ENCODE measurements around the gene CCNDBP1.
"Not testable (repeated sequence)": the region's sequence is repeated elsewhere in the genome, so short reads cannot be mapped to it uniquely, and the experiment has no call there.

Gene CCNDBP1, protein sequence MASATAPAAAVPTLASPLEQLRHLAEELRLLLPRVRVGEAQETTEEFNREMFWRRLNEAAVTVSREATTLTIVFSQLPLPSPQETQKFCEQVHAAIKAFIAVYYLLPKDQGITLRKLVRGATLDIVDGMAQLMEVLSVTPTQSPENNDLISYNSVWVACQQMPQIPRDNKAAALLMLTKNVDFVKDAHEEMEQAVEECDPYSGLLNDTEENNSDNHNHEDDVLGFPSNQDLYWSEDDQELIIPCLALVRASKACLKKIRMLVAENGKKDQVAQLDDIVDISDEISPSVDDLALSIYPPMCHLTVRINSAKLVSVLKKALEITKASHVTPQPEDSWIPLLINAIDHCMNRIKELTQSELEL

DNA sequence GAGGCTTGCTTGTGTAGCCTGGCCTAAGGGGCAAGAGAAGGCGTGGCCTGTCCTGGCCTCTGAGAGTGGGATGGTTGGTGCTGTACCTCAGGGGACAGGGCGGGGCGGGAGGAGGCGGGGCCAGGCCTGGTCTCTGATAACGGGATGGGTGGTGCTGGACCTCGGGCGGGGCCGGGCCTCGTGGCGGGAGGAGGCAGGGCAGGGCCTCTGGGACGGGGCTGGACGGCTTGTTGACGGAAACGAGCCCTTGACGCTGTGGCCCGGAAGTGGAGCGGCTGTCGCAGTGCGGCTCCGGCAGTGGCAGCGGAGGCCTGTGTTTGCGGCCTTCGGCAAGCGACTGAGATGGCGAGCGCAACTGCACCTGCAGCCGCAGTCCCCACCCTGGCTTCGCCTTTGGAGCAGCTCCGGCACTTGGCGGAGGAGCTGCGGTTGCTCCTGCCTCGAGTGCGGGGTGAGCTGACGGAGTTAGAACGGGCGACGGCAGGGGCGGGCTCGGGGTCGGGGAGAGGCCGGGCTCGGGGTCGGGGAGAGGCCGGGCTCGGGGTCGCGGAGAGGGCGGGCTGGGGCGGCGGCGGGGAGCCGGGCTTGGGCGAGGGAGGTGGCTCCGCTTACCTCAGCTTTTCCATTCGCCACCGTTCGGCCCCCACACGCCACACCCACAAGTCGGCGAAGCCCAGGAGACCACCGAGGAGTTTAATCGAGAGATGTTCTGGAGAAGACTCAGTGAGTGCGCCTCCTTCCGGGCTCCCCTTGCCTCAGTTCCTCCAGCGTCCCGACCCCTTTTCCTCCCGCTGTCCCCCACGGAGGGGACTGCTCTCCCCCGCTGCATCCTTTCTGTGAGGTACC lies at the start of gene CCNDBP1:
TSS of gene CCNDBP1 (plus strand) at position 247 of the 846 bp plus-strand sequence. CDS start at position 343, 96 bp downstream.
- DNase-seq (ENCODE audit: low read depth), result peak; percentile 68

DNA sequence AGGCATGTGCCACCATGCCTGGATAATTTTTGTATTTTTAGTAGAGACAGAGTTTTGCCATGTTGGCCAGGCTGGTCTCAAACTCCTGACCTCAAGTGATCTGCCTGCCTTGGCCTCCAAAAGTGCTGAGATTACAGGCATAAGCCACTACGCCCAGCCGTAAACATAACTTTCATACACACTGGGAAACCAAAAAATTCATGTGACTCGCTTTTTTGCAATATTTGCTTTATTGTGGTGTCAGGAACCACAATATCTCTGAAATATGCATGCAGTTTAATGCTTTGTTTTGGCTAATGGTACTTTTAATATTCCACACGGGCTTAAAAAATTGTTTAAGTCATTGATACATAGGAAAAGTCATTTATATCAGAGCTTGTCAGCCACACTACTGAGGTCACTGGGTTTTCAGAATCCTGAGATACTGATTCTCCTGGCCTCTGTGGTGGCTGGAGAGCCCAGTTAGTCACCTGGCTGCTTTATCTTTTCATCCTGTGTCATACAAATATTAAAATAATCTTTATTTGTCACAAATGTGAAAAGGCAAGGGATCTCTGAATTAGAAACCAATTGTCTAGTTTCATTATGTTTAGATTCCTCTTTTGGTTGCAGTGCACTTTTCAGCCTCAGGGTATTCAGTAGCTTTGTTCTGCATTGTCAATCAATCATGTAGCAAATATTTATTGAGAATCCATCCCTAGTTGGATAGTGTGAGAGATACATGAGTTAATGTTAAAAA lies 41.8 kb upstream of the CCNDBP1 start:
- DNase-seq (ENCODE audit: low read depth), result no peak

DNA sequence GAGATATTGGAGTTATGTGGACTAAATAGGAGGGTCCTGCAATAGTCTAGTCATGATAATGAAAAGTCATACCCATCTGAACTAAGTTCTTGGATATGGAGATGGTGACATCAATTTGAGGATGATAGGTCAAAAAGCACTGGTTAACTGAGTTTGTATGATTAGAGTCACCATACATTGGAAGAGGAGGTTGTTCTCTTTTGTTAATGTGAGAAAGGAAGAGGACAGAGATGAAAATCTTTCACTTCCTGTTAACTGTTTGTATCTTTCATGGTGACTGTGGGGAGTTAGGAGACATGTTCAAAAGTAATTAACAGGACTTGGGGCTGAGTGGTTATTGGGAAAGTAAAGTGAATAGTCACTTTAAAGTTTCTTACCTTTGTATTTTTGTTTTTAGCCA lies 40.7 kb upstream of the CCNDBP1 start:
- DNase-seq (ENCODE audit: low read depth), result no peak

DNA sequence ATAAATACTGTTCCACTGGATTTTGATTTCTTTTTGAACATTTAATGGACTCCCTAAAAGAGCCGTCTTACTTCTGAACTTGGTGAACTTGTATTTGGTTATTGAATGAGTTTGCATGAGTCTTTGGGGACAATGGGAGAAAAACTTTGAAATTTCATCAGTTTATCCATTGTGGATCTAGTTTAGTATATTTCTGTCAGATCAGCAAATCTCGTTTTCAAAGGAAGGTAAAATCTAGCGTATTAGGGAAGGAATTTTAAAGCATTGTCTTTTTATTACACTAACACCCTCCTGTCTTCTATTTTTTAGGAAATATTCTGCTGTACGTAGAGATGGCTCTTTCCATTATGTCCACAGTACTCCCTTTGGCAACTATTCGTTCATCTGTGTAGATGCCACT lies 39.0 kb upstream of the CCNDBP1 start:
- DNase-seq (ENCODE audit: low read depth), result no peak

DNA sequence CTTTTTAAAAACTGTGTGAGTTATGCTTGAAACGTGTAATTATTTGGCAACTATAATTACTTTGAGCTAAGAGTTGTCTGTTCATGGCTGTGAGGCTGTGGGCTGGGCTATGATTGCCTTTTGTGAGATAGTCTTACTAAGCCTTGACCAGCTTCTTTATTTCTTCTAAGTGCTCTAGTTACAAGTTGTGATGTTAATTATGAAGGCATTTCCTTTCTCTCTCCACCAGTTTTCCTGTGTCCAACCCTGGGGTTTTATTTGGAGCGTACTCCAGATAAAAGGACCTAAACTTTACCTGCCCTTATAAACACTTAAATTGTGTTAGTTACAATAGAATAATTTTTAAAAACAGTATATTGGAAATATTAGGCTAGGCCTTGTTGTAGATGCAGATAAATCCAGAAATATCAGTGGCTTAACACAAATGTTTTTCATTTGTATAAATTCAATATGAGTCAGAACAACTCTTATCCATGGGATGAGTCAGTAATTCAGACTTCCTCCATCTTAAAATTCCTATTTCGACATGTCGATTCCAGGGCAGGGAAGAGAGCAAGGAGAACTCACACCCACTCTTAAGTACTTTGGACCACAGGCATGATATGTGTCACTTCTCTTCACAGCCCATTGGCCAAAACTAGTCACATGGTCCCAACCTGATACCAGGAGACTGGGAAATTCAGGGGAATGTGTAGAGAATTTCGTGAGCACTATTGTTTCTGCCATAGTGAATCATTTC lies 34.8 kb upstream of the CCNDBP1 start:
- no peak for DNase-seq (ENCODE audit: low read depth)

DNA sequence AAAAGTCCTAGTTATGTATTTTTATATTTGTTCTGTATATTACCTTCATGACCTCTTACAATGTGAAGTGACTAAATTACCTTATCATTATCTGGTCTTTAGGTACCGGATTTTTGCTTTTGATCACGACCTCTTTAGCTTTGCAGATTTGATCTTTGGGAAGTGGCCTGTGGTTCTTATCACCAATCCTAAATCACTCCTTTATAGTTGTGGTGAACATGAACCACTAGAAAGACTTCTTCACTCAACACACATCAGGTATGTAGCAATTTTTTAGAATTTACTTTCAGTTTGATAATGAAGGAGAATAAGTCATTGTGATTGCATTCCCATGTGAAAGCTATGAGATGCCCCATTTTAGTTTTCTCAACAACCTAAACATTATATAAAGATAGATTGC lies 33.5 kb upstream of the CCNDBP1 start:
- DNase-seq (ENCODE audit: low read depth), result no peak

DNA sequence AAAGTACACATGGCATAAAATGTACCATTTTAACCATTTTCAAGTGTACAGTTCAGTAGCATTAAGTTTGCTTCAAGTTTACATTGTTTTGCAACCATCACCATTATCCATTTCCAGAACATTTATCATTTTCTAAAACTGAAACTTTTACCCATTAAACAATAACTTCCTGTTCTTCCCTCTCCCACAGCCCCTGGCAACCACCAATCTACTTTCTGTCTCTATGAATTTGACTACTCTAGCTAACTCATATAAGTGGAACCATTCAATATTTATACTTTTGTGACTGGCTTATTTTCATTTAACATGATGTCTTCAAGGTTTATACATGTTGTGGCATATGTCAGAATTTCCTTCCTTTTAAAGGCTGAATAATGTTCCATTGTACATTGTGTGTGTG lies 31.9 kb upstream of the CCNDBP1 start:
- DNase-seq (ENCODE audit: low read depth), result no peak

DNA sequence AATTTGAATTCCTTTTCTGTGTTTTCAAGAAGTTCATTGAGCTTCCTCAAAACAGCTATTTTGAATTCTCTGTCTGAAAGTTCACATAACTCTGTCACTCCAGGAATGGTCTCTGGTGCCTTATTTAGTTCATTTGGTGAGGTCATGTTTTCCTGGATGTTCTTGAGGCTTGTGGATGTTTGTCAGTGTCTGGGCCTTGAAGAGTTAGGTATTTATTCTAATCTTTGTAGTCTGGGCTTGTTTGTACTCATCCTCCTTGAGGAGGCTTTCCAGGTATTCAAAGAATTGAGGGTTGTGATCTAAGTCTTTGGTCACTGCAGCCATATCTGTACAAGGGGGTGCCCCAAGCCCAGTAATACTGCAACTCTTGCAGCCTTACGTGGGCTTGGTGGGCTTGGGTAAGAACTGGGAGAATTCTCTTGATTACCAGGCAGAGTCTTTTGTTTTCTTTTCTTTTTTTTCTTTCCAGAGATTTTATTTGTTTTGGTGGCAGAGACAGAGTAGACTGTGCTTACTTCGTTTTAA lies 19.3 kb upstream of the CCNDBP1 start:
- DNase-seq (ENCODE audit: low read depth), result no peak

DNA sequence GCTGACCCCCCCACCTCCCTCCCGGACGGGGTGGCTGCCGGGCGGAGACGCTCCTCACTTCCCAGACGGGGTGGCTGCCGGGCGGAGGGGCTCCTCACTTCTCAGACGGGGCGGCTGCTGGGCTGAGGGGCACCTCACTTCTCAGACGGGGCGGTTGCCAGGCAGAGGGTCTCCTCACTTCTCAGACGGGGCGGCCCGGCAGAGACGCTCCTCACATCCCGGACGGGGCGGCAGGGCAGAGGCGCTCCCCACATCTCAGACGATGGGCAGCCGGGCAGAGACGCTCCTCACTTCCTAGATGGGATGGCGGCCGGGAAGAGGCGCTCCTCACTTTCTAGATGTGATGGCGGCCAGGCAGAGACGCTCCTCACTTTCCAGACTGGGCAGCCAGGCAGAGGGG lies 17.9 kb upstream of the CCNDBP1 start:
- DNase-seq (ENCODE audit: low read depth), result not testable (repeated sequence)

DNA sequence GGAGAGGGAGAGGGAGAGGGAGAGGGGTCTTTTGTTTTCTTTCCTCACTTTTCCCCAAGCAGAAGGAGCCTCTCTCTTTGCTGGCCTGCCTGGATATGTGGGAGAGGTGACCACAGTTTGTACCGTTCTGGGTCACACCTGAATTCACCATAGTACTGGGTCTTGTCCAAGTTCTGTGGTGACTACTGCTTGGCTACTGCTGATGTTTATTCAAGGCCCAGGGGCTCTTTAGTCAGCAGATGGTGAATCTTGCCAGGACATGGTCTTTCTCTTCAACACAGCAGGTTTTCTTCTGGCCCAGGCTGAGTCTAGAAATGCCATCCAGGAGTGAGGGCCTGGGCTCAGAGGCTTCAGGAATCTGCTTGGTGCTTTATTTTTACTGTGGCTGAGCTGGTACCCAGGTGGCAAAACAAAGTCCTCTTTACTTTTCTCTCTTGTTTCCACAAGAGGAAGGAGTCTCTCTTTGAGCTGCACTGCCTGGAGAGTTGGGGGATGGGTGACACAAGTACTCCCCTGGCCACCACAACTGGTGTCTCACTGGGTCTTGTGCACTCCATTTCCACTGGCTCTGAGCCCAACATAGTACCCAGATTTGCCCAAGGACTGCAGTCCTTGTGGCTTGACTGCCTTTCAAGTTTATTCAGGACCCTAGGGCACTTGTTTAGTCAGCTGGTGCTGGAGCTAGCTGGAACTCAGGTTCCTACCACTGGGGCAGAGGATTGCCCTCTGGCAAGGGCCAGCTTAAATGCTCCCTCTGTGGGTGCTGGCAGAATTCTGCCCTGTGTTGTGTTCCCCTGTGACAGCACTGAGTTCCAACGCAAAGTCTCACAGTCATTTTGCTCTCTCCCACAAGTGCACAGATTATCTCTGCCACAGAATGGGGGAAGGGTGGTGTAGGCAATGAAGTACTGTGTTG lies 16.8 kb upstream of the CCNDBP1 start:
- DNase-seq (ENCODE audit: low read depth), result no peak

DNA sequence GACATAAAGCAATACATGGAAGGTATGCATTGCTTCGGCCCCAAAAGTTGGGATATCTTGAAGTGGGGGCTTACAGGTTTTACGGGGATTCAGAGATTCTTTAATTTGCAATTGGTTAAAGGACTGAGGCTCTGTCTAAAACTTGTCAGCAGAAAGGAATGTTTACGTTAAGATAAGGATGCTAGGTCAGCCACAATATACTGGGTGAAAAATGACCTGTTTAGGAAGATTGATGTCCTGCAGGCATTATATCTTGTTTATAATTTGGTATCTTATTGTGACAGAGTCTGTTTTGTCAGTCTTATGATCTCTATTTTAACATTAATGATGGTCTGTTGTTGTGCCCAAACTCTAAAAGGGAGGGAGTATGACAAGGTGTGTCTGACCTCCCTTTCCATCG lies 15.3 kb upstream of the CCNDBP1 start:
- no peak for DNase-seq (ENCODE audit: low read depth)

DNA sequence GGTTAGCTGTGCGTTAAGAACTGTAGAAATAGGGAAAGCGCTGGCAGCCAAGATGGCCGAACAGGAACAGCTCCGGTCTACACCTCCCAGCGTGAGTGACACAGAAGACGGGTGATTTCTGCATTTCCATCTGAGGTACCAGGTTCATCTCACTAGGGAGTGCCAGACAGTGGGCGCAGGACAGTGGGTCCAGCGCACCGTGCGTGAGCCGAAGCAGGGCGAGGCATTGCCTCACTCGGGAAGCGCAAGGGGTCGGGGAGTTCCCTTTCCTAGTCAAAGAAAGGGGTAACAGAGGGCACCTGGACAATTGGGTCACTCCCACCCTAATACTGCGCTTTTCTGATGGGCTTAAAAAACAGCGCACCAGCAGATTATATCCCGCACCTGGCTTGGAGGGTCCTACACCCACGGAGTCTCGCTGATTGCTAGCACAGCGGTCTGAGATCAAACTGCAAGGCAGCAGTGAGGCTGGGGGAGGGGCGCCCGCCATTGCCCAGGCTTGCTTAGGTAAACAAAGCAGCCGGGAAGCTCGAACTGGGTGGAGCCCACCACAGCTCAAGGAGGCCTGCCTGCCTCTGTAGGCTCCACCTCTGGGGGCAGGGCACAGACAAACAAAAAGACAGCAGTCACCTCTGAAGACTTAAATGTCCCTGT lies 9.4 kb upstream of the CCNDBP1 start:
- not testable (repeated sequence) for DNase-seq (ENCODE audit: low read depth)

DNA sequence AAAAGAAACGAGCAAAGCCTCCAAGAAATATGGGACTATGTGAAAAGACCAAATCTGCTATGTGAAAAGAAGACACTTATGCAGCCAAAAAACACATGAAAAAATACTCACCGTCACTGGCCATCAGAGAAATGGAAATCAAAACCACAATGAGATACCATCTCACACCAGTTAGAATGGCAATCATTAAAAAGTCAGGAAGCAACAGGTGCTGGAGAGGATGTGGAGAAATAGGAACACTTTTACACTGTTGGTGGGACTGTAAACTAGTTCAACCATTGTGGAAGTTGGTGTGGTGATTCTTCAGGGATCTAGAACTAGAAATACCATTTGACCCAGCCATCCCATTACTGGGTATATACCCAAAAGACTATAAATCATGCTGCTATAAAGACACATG lies 8.1 kb upstream of the CCNDBP1 start:
- DNase-seq (ENCODE audit: low read depth), result not testable (repeated sequence)

DNA sequence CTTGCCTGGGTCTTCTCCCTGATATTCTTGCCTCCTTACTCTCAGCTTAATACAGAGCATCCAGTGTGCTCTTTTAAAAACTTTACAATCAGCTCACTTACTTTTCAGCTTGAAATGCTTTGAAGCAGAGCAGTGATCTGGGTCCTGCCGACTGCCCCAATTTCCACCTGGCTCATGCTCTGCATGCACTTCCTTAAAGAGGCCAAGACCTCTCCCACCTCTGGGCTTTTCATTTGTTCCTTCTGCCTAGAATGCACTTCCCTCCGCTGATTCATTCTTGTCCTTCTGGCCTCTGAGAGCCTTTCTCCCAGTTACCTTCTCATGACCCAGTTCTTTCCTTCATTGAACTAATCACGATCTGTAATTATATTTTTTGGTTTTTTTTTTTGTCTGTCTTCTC lies 1.9 kb upstream of the CCNDBP1 start:
- DNase-seq (ENCODE audit: low read depth), result no peak

DNA sequence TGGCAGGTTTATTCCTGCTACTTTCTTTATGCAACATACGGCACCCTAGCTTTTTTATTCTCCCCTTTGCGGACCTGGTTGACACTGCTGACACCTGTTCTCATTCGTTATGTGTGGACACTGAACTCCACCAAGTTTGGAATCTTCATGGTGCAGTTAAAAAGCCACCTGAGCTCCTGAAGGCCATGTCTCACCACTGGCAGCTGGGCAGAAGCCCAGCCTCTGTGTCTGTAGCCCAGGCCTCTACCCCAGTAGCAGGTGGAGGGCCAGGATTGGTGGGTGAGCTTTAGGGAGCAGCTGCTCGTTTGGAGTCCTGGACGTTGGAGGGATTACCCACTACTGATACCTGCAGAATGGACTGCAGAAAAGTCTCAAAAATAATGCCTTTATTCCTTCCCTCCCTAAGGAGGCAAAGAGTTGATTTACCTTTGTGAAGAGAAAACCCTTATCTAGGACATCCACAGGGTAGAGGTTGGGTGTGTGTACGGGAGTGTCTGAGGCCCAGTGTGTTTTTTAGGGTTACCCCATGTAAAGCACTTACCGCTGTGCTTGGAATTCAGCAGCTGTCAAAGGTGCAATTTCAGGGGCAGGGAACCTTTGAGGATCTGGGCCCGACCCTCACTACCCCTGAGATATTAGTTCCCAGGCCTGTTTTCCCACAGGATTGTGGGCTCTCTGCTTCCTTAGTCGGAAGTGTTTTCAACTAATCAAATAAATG lies 637 bp upstream of the CCNDBP1 start:
- DNase-seq (ENCODE audit: low read depth), result no peak

DNA sequence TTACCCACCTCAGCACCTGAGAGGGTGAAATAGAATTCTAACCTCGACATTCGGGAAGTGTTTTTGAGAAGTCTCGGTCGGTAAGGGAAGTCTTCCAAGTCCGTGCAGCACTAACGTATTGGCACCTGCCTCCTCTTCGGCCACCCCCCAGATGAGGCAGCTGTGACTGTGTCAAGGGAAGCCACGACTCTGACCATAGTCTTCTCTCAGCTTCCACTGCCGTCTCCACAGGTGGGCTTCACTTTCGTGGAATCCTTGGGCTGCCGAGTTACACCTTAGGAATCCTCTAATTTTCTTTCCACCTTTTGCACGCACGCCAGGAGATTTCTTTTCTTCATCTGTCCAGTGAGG lies 775 bp downstream of the CCNDBP1 start:
- DNase-seq (ENCODE audit: low read depth), result no peak

DNA sequence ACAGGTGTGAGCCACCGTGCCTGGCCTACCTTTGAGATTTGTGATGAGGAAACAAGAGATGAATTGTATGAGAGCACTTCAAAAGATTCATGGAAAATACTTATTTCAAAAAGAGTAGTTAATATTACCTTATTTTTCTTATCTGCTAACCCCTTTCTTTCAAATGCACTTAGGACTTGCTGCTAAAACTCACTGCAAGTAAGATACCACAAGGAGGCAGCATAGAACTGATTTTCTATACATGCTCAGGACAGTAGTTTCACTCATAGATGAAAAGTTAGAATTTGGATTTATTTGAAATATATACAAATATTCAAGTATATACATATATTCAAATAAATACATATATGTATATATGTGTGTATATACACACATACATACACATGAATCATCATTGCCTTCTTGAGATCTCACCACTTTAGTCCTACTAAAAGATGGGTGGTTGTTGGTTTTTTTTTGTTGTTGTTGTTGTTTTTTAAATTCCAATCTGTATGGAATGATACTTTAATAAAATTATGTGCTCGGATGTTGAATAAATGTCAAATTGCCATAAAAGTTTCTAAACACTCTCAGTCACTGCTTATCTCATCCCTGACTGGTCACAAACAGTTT lies 2.4 kb downstream of the CCNDBP1 start:
- no peak for DNase-seq (ENCODE audit: low read depth)

DNA sequence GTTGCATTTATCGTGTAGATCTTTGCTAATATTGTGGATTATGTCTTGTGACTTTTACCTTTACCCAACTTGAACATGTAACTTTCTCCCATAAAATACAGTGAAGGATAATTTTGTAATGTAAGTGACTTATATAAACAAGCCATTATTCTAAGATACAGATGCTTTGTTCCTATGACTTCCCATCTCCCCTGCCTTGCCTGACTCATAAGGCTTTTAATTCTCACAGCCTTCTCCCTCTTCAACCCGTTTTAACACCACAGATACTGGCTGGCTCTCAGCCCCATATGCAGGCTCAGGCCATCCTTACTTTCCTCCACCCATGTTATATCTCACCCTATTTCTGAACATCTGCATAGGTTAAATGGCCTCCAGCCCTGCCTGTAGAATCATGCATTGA lies 4.1 kb downstream of the CCNDBP1 start:
- no peak for DNase-seq (ENCODE audit: low read depth)

DNA sequence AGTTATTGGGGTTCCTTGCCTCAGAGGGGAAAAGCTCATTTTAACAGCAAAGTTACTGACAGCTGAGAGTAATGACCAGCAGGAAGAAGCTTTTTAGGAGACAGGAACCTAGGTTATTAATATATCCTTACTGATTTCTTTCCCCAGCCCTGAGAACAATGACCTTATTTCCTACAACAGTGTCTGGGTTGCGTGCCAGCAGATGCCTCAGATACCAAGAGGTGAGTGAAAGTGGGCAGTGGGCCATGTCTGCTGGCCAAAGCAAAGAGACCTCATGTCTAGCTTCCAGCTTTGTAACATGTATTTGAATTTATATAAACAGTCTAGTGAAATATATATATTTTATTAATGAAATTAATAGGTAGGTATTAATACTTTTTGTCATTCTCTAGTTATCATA lies 5.0 kb downstream of the CCNDBP1 start:
- DNase-seq (ENCODE audit: low read depth), result no peak
